Neural cell (in vitro differentiated cells): ENCODE results near the gene ZNF841. TPM values are rescaled to one million over a fixed set of nuclear protein-coding genes. Genes with fewer than 3 reads are reported as not detected.
"Not testable (repeated sequence)": the region's sequence is repeated elsewhere in the genome, so short reads cannot be mapped to it uniquely, and the experiment has no call there.

Experiments
- H2AFZ ChIP-seq: fragments of 200-600, 300-800 bp; sonication (generic), shearing (Covaris generic); 2 replicates; pipeline ENCODE4 v1.6.0; 2014; ENCODE audit warnings: low read depth, mild to moderate bottlenecking, antibody characterized with exemption, low read length, moderate library complexity
- H3F3A ChIP-seq: fragments of 200-600 bp; shearing (Covaris generic); 2 replicates; pipeline ENCODE4 v1.6.1; 2016; ENCODE audit warnings: mild to moderate bottlenecking, moderate library complexity, mixed read lengths, antibody characterized with exemption, low read length; ENCODE audit not compliant: insufficient read depth, poor library complexity, severe bottlenecking
- H3K27ac ChIP-seq: fragments of 200-600, 300-800 bp; sonication (generic), shearing (Covaris generic); 2 replicates; pipeline ENCODE4 v1.5.1; 2014; ENCODE audit warnings: mild to moderate bottlenecking, low read length, moderate library complexity
- H3K27me3 ChIP-seq: fragments of 300-800, 200-600 bp; sonication (generic), shearing (Covaris generic); 2 replicates; pipeline ENCODE4 v1.6.0; 2014; ENCODE audit warnings: mild to moderate bottlenecking, low read depth, low read length, moderate library complexity; ENCODE audit not compliant: insufficient read depth
- H3K36me3 ChIP-seq: fragments of 300-800, 200-600 bp; sonication (generic), shearing (Covaris generic); 2 replicates; pipeline ENCODE4 v1.5.1; 2014; ENCODE audit warnings: mild to moderate bottlenecking, antibody characterized with exemption, low read length, moderate library complexity; ENCODE audit not compliant: insufficient read depth
- H3K4me2 ChIP-seq: fragments of 300-800, 200-600 bp; sonication (generic), shearing (Covaris generic); 2 replicates; pipeline ENCODE4 v1.6.0; 2014; ENCODE audit warnings: mild to moderate bottlenecking, low read length
- H3K4me3 ChIP-seq: fragments of 300-800, 200-600 bp; sonication (generic), shearing (Covaris generic); 2 replicates; pipeline ENCODE4 v1.5.1; 2014; ENCODE audit warnings: mild to moderate bottlenecking, low read length, moderate library complexity
- H3K79me2 ChIP-seq: fragments of 200-600 bp; shearing (Covaris generic); replicated peaks from 2 replicates; pipeline ENCODE4 v1.6.0; 2014; ENCODE audit warnings: mild to moderate bottlenecking, low read length, moderate library complexity; ENCODE audit not compliant: insufficient read depth
- H3K9ac ChIP-seq: fragments of 300-800, 200-600 bp; sonication (generic), shearing (Covaris generic); 2 replicates; pipeline ENCODE4 v1.6.1; 2016; ENCODE audit warnings: mild to moderate bottlenecking, low read length, mixed read lengths
- H3K9me2 ChIP-seq: fragments of 200-600 bp; shearing (Covaris generic); 2 replicates; pipeline ENCODE4 v1.6.1; 2016; ENCODE audit warnings: mild to moderate bottlenecking, low read length, mixed read lengths; ENCODE audit not compliant: insufficient read depth
- H3K9me3 ChIP-seq: fragments of 200-600, 300-800 bp; sonication (generic), shearing (Covaris generic); 2 replicates; pipeline ENCODE4 v1.6.1; 2016; ENCODE audit warnings: mild to moderate bottlenecking, mixed run types, low read length, moderate library complexity, mixed read lengths
- H4K20me1 ChIP-seq: fragments of 200-600 bp; shearing (Covaris generic); 2 replicates; pipeline ENCODE4 v1.6.1; 2016; ENCODE audit warnings: mild to moderate bottlenecking, mixed run types; ENCODE audit not compliant: insufficient read depth
- EP300 ChIP-seq: fragments of 450-650 bp; conservative IDR thresholded peaks from 2 replicates; pipeline ENCODE4 v1.6.1; 2014; ENCODE audit warnings: antibody characterized with exemption, mild to moderate bottlenecking, moderate library complexity; ENCODE audit not compliant: poor library complexity, severe bottlenecking
- EZH2 ChIP-seq: fragments of 200-600, 300-800 bp; shearing (Covaris generic), sonication (generic); IDR thresholded peaks from 2 replicates; pipeline ENCODE4 v1.6.1; 2014; ENCODE audit warnings: antibody characterized with exemption, low read length, borderline replicate concordance, mild to moderate bottlenecking; ENCODE audit not compliant: insufficient read depth, poor library complexity, severe bottlenecking
- MXI1 ChIP-seq: fragments of 450-650 bp; conservative IDR thresholded peaks from 2 replicates; pipeline ENCODE4 v1.6.1; 2014; ENCODE audit warnings: antibody characterized with exemption, mild to moderate bottlenecking; ENCODE audit not compliant: poor library complexity, severe bottlenecking
- POLR2AphosphoS5 ChIP-seq: IDR thresholded peaks from 2 replicates; pipeline ENCODE4 v1.6.1; 2012
- RAD21 ChIP-seq: fragments of 450-650 bp; conservative IDR thresholded peaks from 2 replicates; pipeline ENCODE4 v1.6.1; 2014; ENCODE audit warnings: antibody characterized with exemption, mild to moderate bottlenecking, moderate library complexity
- REST ChIP-seq: IDR thresholded peaks from 2 replicates; pipeline ENCODE4 v1.6.1; 2012; ENCODE audit warnings: borderline replicate concordance
- SMC3 ChIP-seq: fragments of 450-650 bp; conservative IDR thresholded peaks from 2 replicates; pipeline ENCODE4 v1.6.1; 2014; ENCODE audit warnings: antibody characterized with exemption, mild to moderate bottlenecking, moderate library complexity; ENCODE audit not compliant: poor library complexity
- TAF1 ChIP-seq: IDR thresholded peaks from 2 replicates; pipeline ENCODE4 v1.6.1; 2012; ENCODE audit warnings: low read depth
- polyA plus RNA-seq: library from polyadenylated mRNA; depleted of rRNA; stranded (reverse); fragments of >200 nt; gene quantifications from 2 replicates; pipeline ENCODE4 v1.2.3, GENCODE V29; 2014
- TF ChIP-seq, protein P1 (sequence below): fragments of 450-650 bp; IDR thresholded peaks from 2 replicates; pipeline ENCODE4 v1.5.1; 2014; ENCODE audit warnings: antibody characterized with exemption, mild to moderate bottlenecking, moderate library complexity; ENCODE audit not compliant: poor library complexity, severe bottlenecking

Gene ZNF841
- polyA plus RNA-seq, 1 donor from 2014 or later = 27.5 TPM

- no peak overlapping the region for H3K4me3 ChIP-seq
- TF ChIP-seq EZH2 = no peak
- no peak for TF ChIP-seq TAF1
- no peak for TF ChIP-seq MXI1
- TF ChIP-seq SMC3 = no peak
- TF ChIP-seq RAD21 = no peak
- TF ChIP-seq POLR2AphosphoS5 = no peak
- TF ChIP-seq REST = no peak
- TF ChIP-seq, protein P1, sequence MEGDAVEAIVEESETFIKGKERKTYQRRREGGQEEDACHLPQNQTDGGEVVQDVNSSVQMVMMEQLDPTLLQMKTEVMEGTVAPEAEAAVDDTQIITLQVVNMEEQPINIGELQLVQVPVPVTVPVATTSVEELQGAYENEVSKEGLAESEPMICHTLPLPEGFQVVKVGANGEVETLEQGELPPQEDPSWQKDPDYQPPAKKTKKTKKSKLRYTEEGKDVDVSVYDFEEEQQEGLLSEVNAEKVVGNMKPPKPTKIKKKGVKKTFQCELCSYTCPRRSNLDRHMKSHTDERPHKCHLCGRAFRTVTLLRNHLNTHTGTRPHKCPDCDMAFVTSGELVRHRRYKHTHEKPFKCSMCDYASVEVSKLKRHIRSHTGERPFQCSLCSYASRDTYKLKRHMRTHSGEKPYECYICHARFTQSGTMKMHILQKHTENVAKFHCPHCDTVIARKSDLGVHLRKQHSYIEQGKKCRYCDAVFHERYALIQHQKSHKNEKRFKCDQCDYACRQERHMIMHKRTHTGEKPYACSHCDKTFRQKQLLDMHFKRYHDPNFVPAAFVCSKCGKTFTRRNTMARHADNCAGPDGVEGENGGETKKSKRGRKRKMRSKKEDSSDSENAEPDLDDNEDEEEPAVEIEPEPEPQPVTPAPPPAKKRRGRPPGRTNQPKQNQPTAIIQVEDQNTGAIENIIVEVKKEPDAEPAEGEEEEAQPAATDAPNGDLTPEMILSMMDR = no peak
- TF ChIP-seq EP300 = no peak
- H2AFZ ChIP-seq = no peak overlapping the region
- no peak overlapping the region for H3K9ac ChIP-seq
- no peaks in the 10 kb centered on the region for H4K20me1 ChIP-seq
- no peaks in the 10 kb centered on the region for H3K9me2 ChIP-seq
- H3K36me3 ChIP-seq = peaks cover 51% of the 10 kb centered on the region
- no peak overlapping the region for H3K4me2 ChIP-seq
- H3K9me3 ChIP-seq = peaks cover 36% of the 10 kb centered on the region
- H3K27me3 ChIP-seq = no peaks in the 10 kb centered on the region
- no peaks in the 10 kb centered on the region for H3K79me2 ChIP-seq
- H3F3A ChIP-seq = no peaks in the 10 kb centered on the region
- H3K27ac ChIP-seq = no peak overlapping the region
Observed at GRCh38 chr19:52066258-52066863, 29.2 kb downstream of the ZNF841 start.

- Histone ChIP-seq H3K9ac (no peak overlapping the region), H3K4me2 (no peak overlapping the region), H3F3A (no peaks in the 10 kb centered on the region), H3K9me3 (peaks cover 36% of the 10 kb centered on the region), H3K27me3 (no peaks in the 10 kb centered on the region), H3K79me2 (no peaks in the 10 kb centered on the region), H4K20me1 (no peaks in the 10 kb centered on the region), H3K27ac (no peak overlapping the region), H2AFZ (no peak overlapping the region), H3K4me3 (no peak overlapping the region), H3K36me3 (peaks cover 52% of the 10 kb centered on the region), H3K9me2 (no peaks in the 10 kb centered on the region)
- no peak for TF ChIP-seq SMC3
- no peak for TF ChIP-seq RAD21
- TF ChIP-seq, protein P1 = no peak
- TF ChIP-seq REST = no peak
- TF ChIP-seq EP300 = no peak
- no peak for TF ChIP-seq MXI1
- TF ChIP-seq TAF1 = no peak
- TF ChIP-seq EZH2 = no peak
- no peak for TF ChIP-seq POLR2AphosphoS5
Observed at GRCh38 chr19:52065399-52065798, 30.2 kb downstream of the ZNF841 start.

DNA sequence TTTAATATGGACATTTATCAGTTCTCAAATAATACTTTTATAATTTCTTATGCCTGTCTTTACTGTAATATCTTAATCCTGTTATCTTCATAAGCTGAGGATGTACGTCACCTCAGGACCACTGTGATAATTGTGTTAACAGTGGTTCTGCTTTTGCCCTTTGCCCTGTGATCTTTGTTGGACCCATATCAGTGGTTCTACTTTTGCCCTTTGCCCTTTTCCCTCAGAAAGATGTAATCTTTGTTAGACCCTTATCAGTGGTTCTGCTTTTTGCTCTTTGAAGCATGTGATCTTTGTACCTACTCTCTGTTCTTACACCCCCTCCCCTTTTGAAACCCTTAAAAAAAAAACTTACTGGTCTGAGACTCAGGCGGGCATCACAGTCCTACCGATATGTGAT, 39.1 kb downstream of the ZNF841 start:
- H3K27me3 ChIP-seq, H3K4me2 ChIP-seq, H4K20me1 ChIP-seq, H3K79me2 ChIP-seq, H3K27ac ChIP-seq, H3K9ac ChIP-seq, H3F3A ChIP-seq, H2AFZ ChIP-seq, H3K4me3 ChIP-seq, H3K9me2 ChIP-seq, H3K9me3 ChIP-seq: not testable (repeated sequence)
- H3K36me3 ChIP-seq = peaks cover 10% of the 10 kb centered on the region
